Gastrocnemius medialis (tissue), 4 donors: ENCODE results near the gene MDH1. TPM values are rescaled to one million over a fixed set of nuclear protein-coding genes. Genes with fewer than 3 reads are reported as not detected.
"Not testable (repeated sequence)": the region's sequence is repeated elsewhere in the genome, so short reads cannot be mapped to it uniquely, and the experiment has no call there.

Source experiments
- ATAC-seq, 2 donors: fragments of 150-250 bp; one replicate each; pipeline ENCODE4 v1.9.1; 2016
- DNase-seq, 2 donors: peaks; one replicate each; pipeline ENCODE4 v3.0.0-alpha.2; 2019
- H3K27ac ChIP-seq, 4 donors: fragments of 200-600 bp; sonication (generic); 1 replicate in 1 of 4; 2 replicates in 3 of 4; pipeline ENCODE4 v1.5.1; 2016 to 2018; ENCODE audit warnings: mild to moderate bottlenecking in 2 of 4, moderate library complexity in 1 of 4
- H3K27me3 ChIP-seq, 3 donors: fragments of 200-600 bp; sonication (generic) in 2 of 3; 1 replicate in 1 of 3; 2 replicates in 2 of 3; pipeline versions ENCODE4 v1.5.1 to v1.6.0; 2016 to 2019; ENCODE audit warnings: mild to moderate bottlenecking in 1 of 3, moderate library complexity in 1 of 3
- H3K36me3 ChIP-seq, 2 donors: fragments of 200-600 bp; sonication (generic) in 1 of 2; one replicate each; pipeline ENCODE4 v1.5.1; 2017 to 2018
- H3K4me1 ChIP-seq, 2 donors: fragments of 200-600 bp; sonication (generic) in 1 of 2; one replicate each; pipeline ENCODE4 v1.5.1; 2016 to 2017; ENCODE audit warnings: mild to moderate bottlenecking in 2 of 2
- H3K4me3 ChIP-seq, 4 donors: fragments of 200-600 bp; sonication (generic) in 3 of 4; 1 replicate in 1 of 4; 2 replicates in 3 of 4; pipeline ENCODE4 v1.5.1; 2016 to 2019; ENCODE audit warnings: mild to moderate bottlenecking in 2 of 4
- H3K9me3 ChIP-seq, 3 donors: fragments of 200-600 bp; sonication (generic) in 2 of 3; 1 replicate in 1 of 3; 2 replicates in 2 of 3; pipeline ENCODE4 v1.5.1; 2016 to 2019
- POLR2A ChIP-seq, 2 donors: fragments of 450-650 bp; IDR thresholded peaks; one replicate each; pipeline ENCODE4 v1.6.1; 2017; ENCODE audit warnings: antibody characterized with exemption in 2 of 2, mild to moderate bottlenecking in 2 of 2, moderate library complexity in 2 of 2
- in situ Hi-C, 4 donors: fragments of 200-750 bp; cut with MboI; loops; one replicate each; pipeline versions ENCODE4 v1.15.0 to v1.8.0; 2017; ENCODE audit warnings: low sequenced_read_pairs in 4 of 4
- intact Hi-C: fragments of 100-400 bp; cut with DNase I; formaldehyde crosslinking; loops from one replicate; pipeline ENCODE4 v1.15.1; 2023; ENCODE audit warnings: low total_unique reads
- total RNA-seq, 4 donors: library from RNA; depleted of rRNA; stranded (reverse); fragments of >200 nt; gene quantifications; one replicate each; pipeline versions ENCODE4 v1.1.0 to v1.2.3, GENCODE V29; 2016
- TF ChIP-seq, protein P1 (sequence below), 5 experiments: fragments of 450-650 bp in 3 of 5; fragments of 200-600 bp in 2 of 5; sonication (generic) in 2 of 5; IDR thresholded peaks in 4 of 5; conservative IDR thresholded peaks in 1 of 5; 1 replicate in 4 of 5; 2 replicates in 1 of 5; pipeline ENCODE4 v1.5.1; 2016 to 2019; ENCODE audit warnings: antibody characterized with exemption in 5 of 5, mild to moderate bottlenecking in 3 of 5, moderate library complexity in 3 of 5

Gene MDH1
- total RNA-seq, 4 donors from 2014 or later: 133 to 241 (median 194) TPM

DNA sequence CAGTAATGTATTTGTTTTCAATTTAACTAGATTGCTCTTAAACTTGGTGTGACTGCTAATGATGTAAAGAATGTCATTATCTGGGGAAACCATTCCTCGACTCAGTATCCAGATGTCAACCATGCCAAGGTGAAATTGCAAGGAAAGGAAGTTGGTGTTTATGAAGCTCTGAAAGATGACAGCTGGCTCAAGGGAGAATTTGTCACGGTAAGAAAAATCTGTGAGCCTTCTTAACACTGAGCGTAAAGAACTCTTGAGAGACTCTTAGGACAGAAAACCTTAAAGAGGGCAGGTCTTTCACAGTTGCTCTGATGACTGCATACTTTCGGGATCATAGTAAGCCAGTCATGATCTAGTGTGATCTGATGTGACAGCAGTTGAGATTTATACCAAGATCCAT, 15.9 kb downstream of the MDH1 start:
- no peak for TF ChIP-seq POLR2A (IDR thresholded peaks at IDR 0.05)
- TF ChIP-seq, protein P1, sequence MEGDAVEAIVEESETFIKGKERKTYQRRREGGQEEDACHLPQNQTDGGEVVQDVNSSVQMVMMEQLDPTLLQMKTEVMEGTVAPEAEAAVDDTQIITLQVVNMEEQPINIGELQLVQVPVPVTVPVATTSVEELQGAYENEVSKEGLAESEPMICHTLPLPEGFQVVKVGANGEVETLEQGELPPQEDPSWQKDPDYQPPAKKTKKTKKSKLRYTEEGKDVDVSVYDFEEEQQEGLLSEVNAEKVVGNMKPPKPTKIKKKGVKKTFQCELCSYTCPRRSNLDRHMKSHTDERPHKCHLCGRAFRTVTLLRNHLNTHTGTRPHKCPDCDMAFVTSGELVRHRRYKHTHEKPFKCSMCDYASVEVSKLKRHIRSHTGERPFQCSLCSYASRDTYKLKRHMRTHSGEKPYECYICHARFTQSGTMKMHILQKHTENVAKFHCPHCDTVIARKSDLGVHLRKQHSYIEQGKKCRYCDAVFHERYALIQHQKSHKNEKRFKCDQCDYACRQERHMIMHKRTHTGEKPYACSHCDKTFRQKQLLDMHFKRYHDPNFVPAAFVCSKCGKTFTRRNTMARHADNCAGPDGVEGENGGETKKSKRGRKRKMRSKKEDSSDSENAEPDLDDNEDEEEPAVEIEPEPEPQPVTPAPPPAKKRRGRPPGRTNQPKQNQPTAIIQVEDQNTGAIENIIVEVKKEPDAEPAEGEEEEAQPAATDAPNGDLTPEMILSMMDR (IDR thresholded peaks at IDR 0.05 in 4 of 5, conservative IDR thresholded peaks at IDR 0.05 in 1 of 5): no peak
- DNase-seq: no peak
- H3K27me3 ChIP-seq: no peaks in the 10 kb centered on the region
- H3K4me3 ChIP-seq: no peak overlapping the region
- H3K9me3 ChIP-seq: no peaks in the 10 kb centered on the region
- peaks cover 4 to 71% of the 10 kb centered on the region in 2 donors for H3K36me3 ChIP-seq
- no peak for ATAC-seq
- in situ Hi-C loops: no loop called here
- no peaks in the 10 kb centered on the region for H3K4me1 ChIP-seq
- H3K27ac ChIP-seq: no peak overlapping the region
- intact Hi-C loops: no loop called here

DNA sequence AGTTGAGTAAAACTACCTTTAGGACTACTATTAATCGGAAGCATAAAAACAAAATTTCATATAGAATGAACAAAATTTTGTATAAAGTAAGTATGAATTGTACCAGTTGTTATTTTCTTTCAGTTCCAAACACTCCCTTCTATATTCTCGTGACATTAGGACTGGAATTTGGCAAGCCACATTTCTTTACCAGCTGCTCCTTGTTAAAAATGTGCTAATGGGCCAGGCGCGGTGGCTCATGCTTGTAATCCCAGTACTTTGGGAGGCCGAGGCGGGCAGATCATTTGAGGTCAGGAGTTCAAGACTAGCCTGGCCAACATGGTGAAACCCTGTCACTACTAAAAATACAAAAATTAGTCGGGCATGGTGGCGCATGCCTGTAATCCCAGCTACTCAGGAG, 20.1 kb downstream of the MDH1 start:
- H3K4me1 ChIP-seq, intact Hi-C loops, in situ Hi-C loops, H3K9me3 ChIP-seq, H3K27me3 ChIP-seq, DNase-seq, H3K4me3 ChIP-seq: not testable (repeated sequence)
- Histone ChIP-seq H3K27ac (peak overlapping the region in 3 of 4 donors; percentile 44 to 54 (median 51)), H3K36me3 (peaks cover 4 to 44% of the 10 kb centered on the region in 2 donors)
- peak in 1 of 2 donors; percentile 35 for ATAC-seq

GRCh38 chr2:63610525-63610924, 21.8 kb downstream of the MDH1 start:
- no peak for TF ChIP-seq POLR2A (IDR thresholded peaks at IDR 0.05)
- TF ChIP-seq, protein P1 (IDR thresholded peaks at IDR 0.05 in 4 of 5, conservative IDR thresholded peaks at IDR 0.05 in 1 of 5): no peak
- ATAC-seq: no peak
- H3K27ac ChIP-seq: no peak overlapping the region
- H3K9me3 ChIP-seq: no peaks in the 10 kb centered on the region
- DNase-seq: no peak
- H3K4me3 ChIP-seq: no peak overlapping the region
- in situ Hi-C loops: no loop called here
- intact Hi-C loops: no loop called here
- no peaks in the 10 kb centered on the region for H3K27me3 ChIP-seq
- peaks cover 0 to 10% of the 10 kb centered on the region in 2 donors for H3K4me1 ChIP-seq
- H3K36me3 ChIP-seq: peaks cover 4 to 28% of the 10 kb centered on the region in 2 donors

- Histone ChIP-seq H3K9me3 (no peaks in the 10 kb centered on the region), H3K27ac (no peak overlapping the region), H3K4me1 (peaks cover 0 to 10% of the 10 kb centered on the region in 2 donors), H3K4me3 (no peak overlapping the region), H3K36me3 (no peaks in the 10 kb centered on the region), H3K27me3 (no peaks in the 10 kb centered on the region)
- intact Hi-C loops (no loop called here), in situ Hi-C loops (no loop called here)
- no peak for TF ChIP-seq POLR2A (IDR thresholded peaks at IDR 0.05)
- TF ChIP-seq, protein P1 (IDR thresholded peaks at IDR 0.05 in 4 of 5, conservative IDR thresholded peaks at IDR 0.05 in 1 of 5): no peak
- ATAC-seq (no peak), DNase-seq (no peak)
Observed at GRCh38 chr2:63613391-63613901, 24.7 kb downstream of the MDH1 start.

DNA sequence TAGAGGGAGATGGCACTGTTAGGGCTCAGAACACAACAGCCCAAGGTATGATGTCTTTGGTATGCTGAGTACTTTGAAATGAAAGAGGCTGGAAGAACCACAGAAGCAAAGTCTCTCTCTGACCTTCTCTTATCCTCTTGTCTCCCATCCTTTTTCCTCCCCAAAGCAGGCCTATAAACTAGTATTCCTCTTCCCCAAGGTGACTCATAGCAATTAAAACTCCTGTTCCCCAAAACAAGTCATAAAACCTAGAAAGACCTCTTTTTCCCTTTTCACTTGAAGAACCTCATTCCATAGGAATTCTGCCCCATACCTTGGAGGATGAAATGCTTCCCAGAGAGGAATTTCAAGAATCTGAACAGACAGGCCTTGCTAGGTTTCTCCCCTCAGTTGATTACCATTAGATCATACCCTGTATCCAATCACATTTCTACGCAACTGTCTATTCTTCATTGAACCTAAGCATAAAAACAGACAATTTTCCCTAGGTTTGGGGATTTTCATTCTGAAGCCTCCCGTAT, 25.7 kb downstream of the MDH1 start:
- H3K27me3 ChIP-seq: no peaks in the 10 kb centered on the region
- in situ Hi-C loops (no loop called here), intact Hi-C loops (no loop called here)
- DNase-seq: no peak
- ATAC-seq: no peak
- TF ChIP-seq, protein P1 (IDR thresholded peaks at IDR 0.05 in 4 of 5, conservative IDR thresholded peaks at IDR 0.05 in 1 of 5): no peak
- no peak for TF ChIP-seq POLR2A (IDR thresholded peaks at IDR 0.05)
- no peak overlapping the region for H3K4me3 ChIP-seq
- no peaks in the 10 kb centered on the region for H3K9me3 ChIP-seq
- H3K36me3 ChIP-seq: no peaks in the 10 kb centered on the region
- H3K4me1 ChIP-seq: peaks cover 0 to 10% of the 10 kb centered on the region in 2 donors
- H3K27ac ChIP-seq: no peak overlapping the region
